CD4-positive, alpha-beta T cell treated with Interleukin-4 for 4 hours (primary cell): ENCODE measurements around the gene NLRP9.

Experiments used
- DNase-seq: peaks from one replicate; pipeline ENCODE4 v3.0.0-alpha.2; 2020

Gene NLRP9

GRCh38 chr19:55703790-55704215, 34.4 kb downstream of the NLRP9 start:
- peak; percentile 27 for DNase-seq

- no peak for DNase-seq
These were observed 36.0 kb downstream of the NLRP9 start for GRCh38 chr19:55702131-55702627.

GRCh38 chr19:55700813-55701212, 37.4 kb downstream of the NLRP9 start:
- no peak for DNase-seq

- no peak for DNase-seq
These were observed 39.0 kb downstream of the NLRP9 start for GRCh38 chr19:55699221-55699620.

- no peak for DNase-seq
These were observed 39.9 kb downstream of the NLRP9 start for GRCh38 chr19:55698256-55698655.

GRCh38 chr19:55697698-55698097, 40.5 kb downstream of the NLRP9 start:
- DNase-seq: no peak

- no peak for DNase-seq
These were observed 41.1 kb downstream of the NLRP9 start for GRCh38 chr19:55697069-55697440.

- no peak for DNase-seq
These were observed 41.7 kb downstream of the NLRP9 start for GRCh38 chr19:55696301-55697068.

- DNase-seq: no peak
These were observed 42.5 kb downstream of the NLRP9 start for GRCh38 chr19:55695511-55696290.

GRCh38 chr19:55694656-55695491, 43.3 kb downstream of the NLRP9 start:
- no peak for DNase-seq

GRCh38 chr19:55694241-55694655, 44.0 kb downstream of the NLRP9 start:
- no peak for DNase-seq

- no peak for DNase-seq
These were observed 44.7 kb downstream of the NLRP9 start for GRCh38 chr19:55693336-55693974.

GRCh38 chr19:55692681-55693081, 45.5 kb downstream of the NLRP9 start:
- no peak for DNase-seq

GRCh38 chr19:55691561-55692481, 46.4 kb downstream of the NLRP9 start:
- no peak for DNase-seq

- no peak for DNase-seq
These were observed 47.2 kb downstream of the NLRP9 start for GRCh38 chr19:55690769-55691545.

- no peak for DNase-seq
These were observed 48.0 kb downstream of the NLRP9 start for GRCh38 chr19:55690109-55690768.

- no peak for DNase-seq
These were observed 48.6 kb downstream of the NLRP9 start for GRCh38 chr19:55689411-55690108.

GRCh38 chr19:55688422-55689218, 49.6 kb downstream of the NLRP9 start:
- no peak for DNase-seq
